Measurements from ENCODE around the gene LYST. TPM values are rescaled to one million over a fixed set of nuclear protein-coding genes. Genes with fewer than 3 reads are reported as not detected.

Gene LYST
- total RNA-seq, 1 donor from 2014 or later: 90.2 TPM

- H3K4me1 Mint-ChIP-seq: peaks cover 32% of the 10 kb centered on the region
- ChIA-PET CTCF (interaction anchor here (1.3 to 1.8 kb wide), 2 partner anchors 53 to 79 kb away, joined by 3 to 5 read pairs; no protein-coding TSS in a partner anchor), POLR2A (interaction anchor here (0.6 to 0.7 kb wide), 2 partner anchors 13 to 41 kb away, joined by 3 read pairs; no protein-coding TSS in a partner anchor)
- DNase-seq (no peak), ATAC-seq (ENCODE audit: low read depth) (no peak)
- intact Hi-C loops (cut with micrococcal nuclease): loop anchor here (2.0 kb wide), 3 partner anchors 17 to 61 kb away; no protein-coding TSS in a partner anchor
- H3K4me3 Mint-ChIP-seq: no peak overlapping the region
- H3K27me3 Mint-ChIP-seq: no peaks in the 10 kb centered on the region
- H3K27ac Mint-ChIP-seq: no peak overlapping the region
- H3K9me3 Mint-ChIP-seq: no peaks in the 10 kb centered on the region
- no peaks in the 10 kb centered on the region for H3K36me3 Mint-ChIP-seq (ENCODE audit: low read depth)
- TF ChIP-seq CTCF (IDR thresholded peaks at IDR 0.05): no peak
These were observed 27.1 kb upstream of the LYST start for GRCh38 chr1:235893840-235894239.

GRCh38 chr1:235892734-235893413 lies 26.2 kb upstream of the LYST start:
- CTCF ChIA-PET: interaction anchor here (1.3 to 1.8 kb wide), 2 partner anchors 54 to 80 kb away, joined by 3 to 5 read pairs; no protein-coding TSS in a partner anchor
- Mint-ChIP-seq H3K27me3 (no peaks in the 10 kb centered on the region), H3K9me3 (no peaks in the 10 kb centered on the region), H3K4me1 (peaks cover 34% of the 10 kb centered on the region), H3K4me3 (no peak overlapping the region), H3K27ac (no peak overlapping the region), H3K36me3 (ENCODE audit: low read depth) (no peaks in the 10 kb centered on the region)
- no peak for TF ChIP-seq CTCF (IDR thresholded peaks at IDR 0.05)
- ATAC-seq (ENCODE audit: low read depth) (peak; percentile 69), DNase-seq (no peak)
- intact Hi-C loops (cut with micrococcal nuclease): loop anchor here (2.0 kb wide), 3 partner anchors 18 to 62 kb away; no protein-coding TSS in a partner anchor
- POLR2A ChIA-PET: interaction anchor here (0.7 to 1.6 kb wide), 9 partner anchors 13 to 75 kb away, joined by 3 to 7 read pairs (median 4); partner anchors contain the start of gene LYST

- H3K27me3 Mint-ChIP-seq: no peaks in the 10 kb centered on the region
- no peaks in the 10 kb centered on the region for H3K9me3 Mint-ChIP-seq
- POLR2A ChIA-PET: interaction anchor here (0.7 to 1.6 kb wide), 6 partner anchors 13 to 63 kb away, joined by 3 to 7 read pairs (median 4); partner anchors contain the start of gene LYST
- H3K4me1 Mint-ChIP-seq: peaks cover 40% of the 10 kb centered on the region
- no peaks in the 10 kb centered on the region for H3K36me3 Mint-ChIP-seq (ENCODE audit: low read depth)
- DNase-seq (no peak), ATAC-seq (ENCODE audit: low read depth) (no peak)
- no peak for TF ChIP-seq CTCF (IDR thresholded peaks at IDR 0.05)
- intact Hi-C loops (cut with micrococcal nuclease): loop anchor here (2.0 kb wide), 3 partner anchors 19 to 63 kb away; no protein-coding TSS in a partner anchor
- peak overlapping the region; percentile 24 for H3K27ac Mint-ChIP-seq
- no peak overlapping the region for H3K4me3 Mint-ChIP-seq
- CTCF ChIA-PET: no interaction called here
These were observed 25.5 kb upstream of the LYST start for GRCh38 chr1:235892202-235892601.

GRCh38 chr1:235888119-235888643 lies 21.5 kb upstream of the LYST start:
- DNase-seq (no peak), ATAC-seq (ENCODE audit: low read depth) (peak; percentile 74)
- CTCF ChIA-PET: no interaction called here
- no peaks in the 10 kb centered on the region for H3K9me3 Mint-ChIP-seq
- POLR2A ChIA-PET: interaction anchor here (0.6 to 1.7 kb wide), 2 partner anchors 20 to 66 kb away, joined by 3 read pairs; no protein-coding TSS in a partner anchor
- peaks cover 39% of the 10 kb centered on the region for H3K4me1 Mint-ChIP-seq
- H3K27me3 Mint-ChIP-seq: no peaks in the 10 kb centered on the region
- no peaks in the 10 kb centered on the region for H3K36me3 Mint-ChIP-seq (ENCODE audit: low read depth)
- H3K27ac Mint-ChIP-seq: peak overlapping the region; percentile 87
- intact Hi-C loops (cut with micrococcal nuclease): no loop called here
- TF ChIP-seq CTCF (IDR thresholded peaks at IDR 0.05): no peak
- H3K4me3 Mint-ChIP-seq: peak overlapping the region; percentile 81

GRCh38 chr1:235887676-235888075 lies 21.0 kb upstream of the LYST start:
- peaks cover 38% of the 10 kb centered on the region for H3K4me1 Mint-ChIP-seq
- H3K36me3 Mint-ChIP-seq (ENCODE audit: low read depth): no peaks in the 10 kb centered on the region
- ChIA-PET CTCF (no interaction called here), POLR2A (interaction anchor here (0.6 to 1.7 kb wide), 2 partner anchors 19 to 67 kb away, joined by 3 read pairs; no protein-coding TSS in a partner anchor)
- H3K27ac Mint-ChIP-seq: peak overlapping the region; percentile 35
- TF ChIP-seq CTCF (IDR thresholded peaks at IDR 0.05): no peak
- no peaks in the 10 kb centered on the region for H3K9me3 Mint-ChIP-seq
- no peaks in the 10 kb centered on the region for H3K27me3 Mint-ChIP-seq
- ATAC-seq (ENCODE audit: low read depth) (no peak), DNase-seq (no peak)
- H3K4me3 Mint-ChIP-seq: no peak overlapping the region
- intact Hi-C loops (cut with micrococcal nuclease): no loop called here

Data from activated B cell treated with CpG ODN at 0.5 μM for 24 hours (primary cell).